HG03095 (cell line): ENCODE results near the gene ADAMTS20.

ENCODE experiments used
- ATAC-seq: cut with Tn5 transposase; IDR thresholded peaks from one replicate; pipeline ENCODE4 v1.9.1; 2021; ENCODE audit warnings: moderate library complexity; ENCODE audit not compliant: unreplicated experiment

ADAMTS20 gene

GRCh38 chr12:43317156-43317555 lies 234.8 kb downstream of the ADAMTS20 start:
- no peak for ATAC-seq

DNA sequence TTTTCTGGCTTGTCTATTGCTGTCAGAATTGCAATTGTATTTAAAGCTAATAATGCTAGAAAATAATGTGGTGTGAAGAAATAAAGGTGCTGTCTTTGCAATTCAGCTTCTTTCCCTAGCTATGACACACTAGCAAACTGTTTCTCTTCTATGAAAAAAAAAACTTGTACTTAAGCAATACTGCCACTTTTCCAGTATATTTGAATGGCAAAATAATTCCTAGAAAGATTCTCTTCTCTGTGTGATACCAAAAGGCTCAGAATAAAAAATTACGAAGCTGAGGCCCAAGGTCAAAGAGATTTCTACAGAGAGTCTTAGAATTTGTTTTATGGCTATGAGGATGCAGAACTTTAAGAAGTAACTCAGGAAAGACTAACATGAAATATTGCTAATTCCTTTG lies 235.5 kb downstream of the ADAMTS20 start:
- ATAC-seq, result no peak

- no peak for ATAC-seq
Observed at GRCh38 chr12:43315961-43316360, 236.0 kb downstream of the ADAMTS20 start.

- ATAC-seq, result no peak
Observed at GRCh38 chr12:43312991-43313505, 239.0 kb downstream of the ADAMTS20 start.

- ATAC-seq, result no peak
Observed at GRCh38 chr12:43310596-43310995, 241.4 kb downstream of the ADAMTS20 start.

- no peak for ATAC-seq
Observed at GRCh38 chr12:43309959-43310358, 242.0 kb downstream of the ADAMTS20 start.

DNA sequence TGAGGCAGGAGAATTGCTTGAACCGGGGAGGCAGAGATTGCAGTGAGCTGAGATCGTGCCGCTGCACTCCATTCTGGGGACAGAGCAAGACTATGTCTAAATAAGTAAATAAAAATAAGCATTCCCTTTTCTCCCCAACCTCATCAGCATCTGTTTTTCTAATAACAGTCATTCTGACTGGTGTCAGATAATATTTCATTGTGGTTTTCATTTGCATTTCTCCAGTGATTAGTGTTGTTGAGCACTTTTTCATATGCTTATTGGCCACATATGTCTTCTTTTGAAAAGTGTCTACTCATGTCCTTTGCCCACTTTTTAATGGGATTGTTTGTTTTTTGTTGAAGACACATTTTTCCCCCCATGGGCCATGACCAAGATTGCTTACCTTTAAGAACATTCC lies 243.2 kb downstream of the ADAMTS20 start:
- ATAC-seq, result no peak

GRCh38 chr12:43307126-43307525 lies 244.9 kb downstream of the ADAMTS20 start:
- ATAC-seq, result no peak

- no peak for ATAC-seq
Observed at GRCh38 chr12:43306066-43306465, 245.9 kb downstream of the ADAMTS20 start.

GRCh38 chr12:43305065-43305464 lies 246.9 kb downstream of the ADAMTS20 start:
- ATAC-seq, result no peak
